Right forelimb (tissue), 1 donor: ENCODE data around the gene ZFP62.
"Not testable (repeated sequence)": the region's sequence is repeated elsewhere in the genome, so short reads cannot be mapped to it uniquely, and the experiment has no call there.

Experiments
- DNase-seq: peaks from one replicate; pipeline ENCODE4 v3.0.0-alpha.2; 2018

Gene ZFP62

DNA sequence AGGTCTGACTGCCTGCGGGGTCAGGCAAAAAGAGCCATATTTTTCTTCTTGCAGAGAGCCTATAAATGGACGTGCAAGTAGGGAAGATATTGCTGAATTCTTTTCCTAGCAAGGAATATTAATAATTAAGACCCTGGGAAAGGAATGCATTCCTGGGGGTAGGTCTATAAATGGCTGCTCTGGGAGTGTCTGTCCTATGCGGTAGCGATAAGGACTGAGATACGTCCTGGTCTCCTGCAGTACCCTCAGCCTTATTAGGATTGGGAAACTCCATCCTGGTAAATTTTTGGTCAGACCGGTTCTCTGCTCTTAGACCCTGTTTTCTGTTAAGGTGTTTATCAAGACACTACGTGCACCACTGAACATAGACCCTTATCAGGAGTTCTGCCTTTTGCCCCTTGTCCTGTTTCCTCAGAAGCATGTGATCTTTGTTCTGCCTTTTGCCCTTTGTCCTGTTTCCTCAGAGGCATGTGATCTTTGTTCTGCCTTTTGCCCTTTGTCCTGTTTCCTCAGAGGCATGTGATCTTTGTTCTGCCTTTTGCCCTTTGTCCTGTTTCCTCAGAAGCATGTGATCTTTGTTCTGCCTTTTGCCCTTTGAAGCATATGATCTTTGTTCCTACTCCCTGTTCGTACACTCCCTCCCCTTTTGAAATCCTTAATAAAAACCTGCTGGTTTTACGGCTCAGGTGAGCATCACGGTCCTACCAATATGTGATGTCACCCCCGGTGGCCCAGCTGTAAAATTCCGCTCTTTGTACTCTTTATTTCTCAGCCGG is 32.1 kb downstream of the ZFP62 start:
- not testable (repeated sequence) for DNase-seq

DNA sequence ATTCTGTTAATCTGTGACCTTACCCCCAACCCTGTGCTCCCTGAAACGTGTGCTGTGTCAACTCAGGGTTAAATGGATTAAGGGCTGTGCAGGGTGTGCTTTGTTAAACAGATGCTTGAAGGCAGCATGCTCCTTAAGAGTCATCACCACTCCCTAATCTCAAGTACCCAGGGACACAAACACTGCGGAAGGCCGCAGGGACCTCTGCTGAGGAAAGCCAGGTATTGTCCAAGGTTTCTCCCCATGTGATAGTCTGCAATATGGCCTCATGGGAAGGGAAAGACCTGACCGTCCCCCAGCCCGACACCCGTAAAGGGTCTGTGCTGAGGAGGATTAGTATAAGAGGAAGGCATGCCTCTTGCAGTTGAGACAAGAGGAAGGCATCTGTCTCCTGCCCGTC is 33.7 kb downstream of the ZFP62 start:
- DNase-seq: not testable (repeated sequence)

DNA sequence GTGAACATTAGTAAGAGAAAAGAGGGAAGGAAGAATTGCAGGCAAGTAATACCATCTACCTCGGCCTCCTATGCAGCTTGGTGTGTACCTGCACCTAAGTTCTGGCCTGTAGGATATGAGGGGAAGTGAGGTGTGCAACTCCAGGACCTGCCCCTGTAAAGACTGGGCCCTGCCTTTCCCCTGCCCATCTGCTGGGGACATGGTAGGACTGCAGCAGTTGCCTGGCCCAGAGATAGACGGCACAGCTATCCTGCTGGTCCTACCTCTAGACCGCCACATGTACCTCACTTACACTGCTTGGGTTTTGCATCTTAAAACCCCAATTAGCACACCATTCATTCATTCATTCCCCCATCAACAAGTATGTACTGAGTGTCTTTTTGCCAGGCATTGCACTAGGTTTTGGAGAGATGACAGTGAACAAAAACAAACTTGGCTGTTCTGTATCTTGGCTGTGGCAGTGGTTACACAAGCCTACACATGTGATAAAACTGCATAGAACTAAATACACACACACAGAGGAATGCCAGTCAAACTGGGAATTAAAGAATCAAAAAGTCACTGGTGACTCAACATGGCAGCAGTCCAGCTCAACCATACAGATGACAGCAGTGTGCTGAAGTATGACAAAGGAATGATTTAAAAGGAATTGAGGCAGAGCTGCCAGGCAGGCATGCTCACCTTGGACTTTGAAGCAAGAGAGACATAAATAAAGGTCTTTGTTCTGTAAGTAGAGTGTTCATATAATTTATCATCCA is 35.1 kb downstream of the ZFP62 start:
- DNase-seq: no peak

DNA sequence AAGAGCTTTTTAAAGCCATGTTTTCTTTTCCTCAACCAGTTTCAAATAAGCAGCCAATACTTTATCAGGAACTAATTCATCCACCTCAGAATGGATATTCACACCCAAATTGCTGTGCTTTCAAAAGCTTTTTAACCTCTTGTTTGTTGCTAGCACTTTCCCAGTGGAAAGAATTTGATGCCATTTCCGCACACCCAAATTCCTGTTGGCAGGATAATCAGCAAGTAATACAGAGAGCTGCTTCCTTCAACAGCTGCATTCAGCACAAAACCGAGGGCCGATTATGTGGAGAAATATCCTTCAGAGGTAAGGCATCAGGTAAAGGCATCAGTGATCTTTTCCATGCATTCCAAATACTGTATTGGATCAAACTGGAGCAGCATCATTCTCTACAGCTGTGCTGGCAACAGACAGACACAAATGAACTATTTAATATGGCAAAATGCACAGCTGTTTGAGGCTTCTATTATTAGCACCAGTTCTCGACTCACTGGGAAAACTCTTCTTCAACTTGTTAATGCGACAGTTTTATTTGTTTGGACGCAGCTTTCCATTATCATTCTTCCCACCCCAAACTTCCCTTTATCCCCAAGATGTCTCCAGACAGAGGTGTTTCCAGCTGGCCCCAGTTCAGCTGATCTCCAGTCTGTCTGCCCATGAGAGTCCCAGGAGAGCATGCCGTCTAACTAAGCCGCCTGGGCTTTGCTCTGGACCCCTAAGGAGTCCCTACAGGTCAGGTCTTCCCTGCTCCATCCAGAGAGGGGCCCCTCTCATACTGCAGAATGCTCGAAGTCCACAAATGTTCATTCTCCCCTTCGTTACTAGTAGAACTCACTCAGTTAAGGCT is 36.2 kb downstream of the ZFP62 start:
- no peak for DNase-seq

- DNase-seq: no peak
These were observed 37.0 kb downstream of the ZFP62 start for GRCh38 chr5:180823940-180824629.

DNA sequence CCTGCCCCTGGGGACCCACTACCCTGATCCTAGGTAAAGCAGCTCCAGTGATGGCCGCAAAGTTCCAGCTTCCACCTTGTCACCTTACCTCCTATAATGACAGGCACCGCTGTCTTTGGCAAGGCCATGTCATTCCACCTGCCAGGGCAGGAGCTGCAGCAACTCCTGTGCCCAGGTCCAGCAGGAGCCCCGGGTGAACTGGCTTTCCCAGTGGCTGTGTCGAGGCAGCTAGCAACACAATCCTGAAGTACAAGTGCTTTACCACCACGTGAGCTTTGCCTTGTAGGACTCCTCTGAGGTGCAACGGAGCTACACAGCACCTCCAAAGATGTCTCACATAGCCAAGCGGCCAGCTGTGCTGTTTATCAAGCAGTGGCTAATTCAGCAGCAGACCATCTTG is 37.7 kb downstream of the ZFP62 start:
- no peak for DNase-seq

GRCh38 chr5:180821538-180821937 is 39.5 kb downstream of the ZFP62 start:
- no peak for DNase-seq

GRCh38 chr5:180820788-180821321 is 40.2 kb downstream of the ZFP62 start:
- DNase-seq: no peak

- DNase-seq: no peak
These were observed 42.3 kb downstream of the ZFP62 start for GRCh38 chr5:180818677-180819341.

- no peak for DNase-seq
These were observed 43.0 kb downstream of the ZFP62 start for GRCh38 chr5:180817893-180818674.

GRCh38 chr5:180816608-180817534 is 44.2 kb downstream of the ZFP62 start:
- peak; percentile 58 for DNase-seq

GRCh38 chr5:180815293-180815917 is 45.7 kb downstream of the ZFP62 start:
- no peak for DNase-seq

DNA sequence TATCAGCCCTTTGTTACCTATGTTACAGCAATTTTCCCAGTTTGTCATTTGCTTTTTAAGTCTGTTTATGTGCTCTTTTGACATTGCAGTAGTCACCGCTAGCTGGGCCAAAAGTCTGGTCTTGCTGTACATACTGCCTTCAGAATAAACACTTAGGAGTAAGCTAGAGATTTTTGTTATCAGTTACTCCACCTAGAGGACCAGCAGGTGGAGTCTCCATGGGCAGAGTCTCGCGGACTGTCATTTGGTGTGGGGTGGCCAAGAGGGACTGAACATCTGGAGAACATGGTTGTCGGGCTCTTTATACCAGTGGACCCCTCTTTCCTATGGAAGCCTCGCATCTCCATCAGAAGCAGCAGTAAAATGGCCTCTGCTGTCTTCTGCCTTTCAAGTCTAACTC is 47.7 kb downstream of the ZFP62 start:
- DNase-seq: no peak

DNA sequence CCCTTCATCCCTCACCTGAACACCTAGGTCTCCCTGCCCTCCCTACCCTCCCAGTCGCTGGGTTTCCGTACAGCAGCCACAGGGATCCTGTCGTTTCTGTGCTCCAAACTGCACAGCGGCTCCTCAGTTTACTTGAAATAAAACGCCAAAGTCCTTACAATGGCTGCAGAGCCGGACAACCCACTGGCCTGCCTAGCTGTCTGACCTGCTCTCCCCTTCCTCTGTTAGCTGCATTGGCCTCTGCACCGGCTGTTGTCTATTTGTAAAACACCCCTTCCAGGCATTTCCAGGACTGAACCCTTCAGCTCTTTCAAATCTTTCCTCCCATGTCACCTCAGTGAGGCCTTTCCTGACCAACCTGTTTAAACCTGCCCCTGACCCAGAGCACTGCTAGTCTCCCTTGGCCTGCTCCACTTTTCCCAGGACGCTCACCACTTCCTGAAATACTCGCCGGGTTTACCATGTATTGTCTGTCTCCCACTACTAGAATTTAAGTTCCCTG is 49.4 kb downstream of the ZFP62 start:
- no peak for DNase-seq

GRCh38 chr5:180810959-180811622 is 50.0 kb downstream of the ZFP62 start:
- DNase-seq: no peak

DNA sequence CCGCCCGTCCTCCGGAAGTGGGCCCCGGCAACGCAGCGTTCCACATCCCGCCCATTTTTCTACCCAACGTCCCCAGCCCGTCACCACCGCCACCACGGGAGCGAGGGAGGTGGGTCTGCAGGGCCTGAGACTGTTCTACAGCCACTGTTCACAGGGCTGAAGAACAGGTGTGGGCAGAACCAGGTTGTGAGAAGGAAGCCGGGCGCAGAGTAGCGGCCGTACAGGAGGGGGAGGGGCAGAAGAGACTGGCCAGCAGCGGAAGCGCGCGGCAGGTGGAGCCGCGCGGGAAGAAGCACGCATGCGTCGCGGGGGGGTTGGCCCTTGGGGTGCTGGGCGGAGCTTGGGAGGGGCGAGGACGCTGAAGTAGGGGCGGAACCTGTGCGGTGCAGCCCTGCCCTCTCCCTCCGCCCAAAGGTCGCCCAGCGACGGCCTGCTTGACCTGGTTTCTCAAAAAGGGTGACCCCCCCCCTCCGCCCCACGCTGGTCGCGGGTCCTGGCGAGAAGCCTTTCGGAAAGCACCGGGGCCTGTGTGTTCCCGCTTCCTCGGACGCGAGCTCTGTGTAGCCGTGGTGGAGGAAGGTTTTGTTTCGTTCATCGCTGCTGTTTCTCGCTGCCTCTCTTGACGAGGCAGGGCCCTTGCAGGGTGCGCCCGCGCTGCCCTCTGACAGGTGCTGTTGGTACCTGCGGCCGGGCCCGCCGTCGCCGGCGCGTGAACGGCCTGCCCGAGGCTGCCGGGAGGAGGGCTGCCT is 50.7 kb downstream of the ZFP62 start:
- peak; percentile 99 for DNase-seq

DNA sequence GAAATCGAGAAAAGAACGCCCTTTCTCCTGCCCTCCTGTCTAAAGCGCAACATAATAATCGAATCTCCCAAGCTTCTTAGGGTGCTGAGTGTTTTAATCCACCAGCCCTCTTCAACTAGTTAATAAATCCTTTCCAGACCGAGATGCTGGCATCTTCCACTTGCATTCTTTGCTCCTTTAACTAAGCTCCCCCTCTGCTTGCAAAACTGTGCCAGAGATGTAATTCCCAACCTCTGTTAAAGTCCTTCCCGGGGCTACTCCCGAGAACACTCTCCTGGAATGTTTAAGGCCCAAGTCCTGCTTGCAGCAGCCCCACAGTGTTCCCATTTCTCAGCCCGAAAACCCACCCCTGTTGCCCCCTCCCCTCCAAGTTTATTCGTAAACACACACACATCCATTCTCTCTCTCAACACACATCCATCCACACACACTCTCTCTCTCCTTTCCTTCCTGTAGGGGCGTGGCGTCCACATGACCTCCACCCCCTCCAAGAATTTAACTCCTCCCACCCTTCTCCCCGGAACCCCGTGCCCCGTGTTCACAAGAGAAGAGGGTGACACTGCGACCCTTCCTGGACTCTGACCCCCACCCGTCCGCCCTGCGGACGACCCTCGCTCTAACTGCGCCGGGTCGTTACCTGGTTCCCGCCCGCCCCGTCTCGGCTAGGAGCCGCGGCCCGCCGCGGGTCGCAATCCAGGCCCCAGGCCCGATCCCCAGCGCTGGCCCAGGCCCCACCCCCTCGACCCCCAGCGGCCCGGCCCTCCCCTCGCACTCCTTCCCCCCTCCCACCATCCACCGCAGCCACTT is 51.5 kb downstream of the ZFP62 start:
- DNase-seq: no peak
